Liver (tissue), 9 donors: ENCODE data around the gene KMT2D. TPM values are rescaled to one million over a fixed set of nuclear protein-coding genes. Genes with fewer than 3 reads are reported as not detected.

Experiments used
- DNase-seq: peaks from one replicate; pipeline ENCODE4 v3.0.0-alpha.2; 2017; ENCODE audit warnings: low spot score
- H3K27ac ChIP-seq, 2 donors: one replicate each; pipeline ENCODE4 v1.7.0; 2013; ENCODE audit warnings: inconsistent platforms in 2 of 2, low read length in 2 of 2, control low read depth in 1 of 2, low read depth in 1 of 2, mild to moderate bottlenecking in 1 of 2
- H3K27me3 ChIP-seq, 4 donors: one replicate each; pipeline versions ENCODE4 v1.6.1 to v1.7.0; 2013; ENCODE audit warnings: low read length in 3 of 4, inconsistent platforms in 1 of 4, mild to moderate bottlenecking in 1 of 4, moderate library complexity in 1 of 4; ENCODE audit not compliant: control insufficient read depth in 4 of 4, insufficient read depth in 4 of 4
- H3K36me3 ChIP-seq, 4 donors: one replicate each; pipeline versions ENCODE4 v1.6.1 to v1.7.0; 2013; ENCODE audit warnings: low read length in 3 of 4, mild to moderate bottlenecking in 3 of 4, low read depth in 1 of 4, moderate library complexity in 1 of 4; ENCODE audit not compliant: control insufficient read depth in 4 of 4, insufficient read depth in 3 of 4
- H3K4me1 ChIP-seq, 4 donors: one replicate each; pipeline versions ENCODE4 v1.6.1 to v1.7.0; 2013; ENCODE audit warnings: low read length in 3 of 4, mild to moderate bottlenecking in 3 of 4, moderate library complexity in 1 of 4; ENCODE audit not compliant: control insufficient read depth in 4 of 4, insufficient read depth in 4 of 4
- H3K4me3 ChIP-seq, 3 donors: one replicate each; pipeline versions ENCODE4 v1.6.1 to v1.7.0; 2013; ENCODE audit warnings: low read length in 3 of 3, control low read depth in 1 of 3, low read depth in 1 of 3, mild to moderate bottlenecking in 1 of 3
- H3K9ac ChIP-seq, 2 donors: one replicate each; pipeline ENCODE4 v1.7.0; 2013; ENCODE audit warnings: low read length in 2 of 2, mild to moderate bottlenecking in 2 of 2, moderate library complexity in 2 of 2, control low read depth in 1 of 2, low read depth in 1 of 2
- H3K9me3 ChIP-seq, 4 donors: one replicate each; pipeline versions ENCODE4 v1.6.1 to v1.7.0; 2013; ENCODE audit warnings: low read length in 3 of 4; ENCODE audit not compliant: control insufficient read depth in 4 of 4
- CTCF ChIP-seq: fragments of 150-350 bp; IDR thresholded peaks from 2 replicates; pipeline ENCODE4 v1.5.1; 2017; ENCODE audit warnings: improper control_type of control experiment, low read depth, low read length; ENCODE audit not compliant: missing input control
- EGR1 ChIP-seq, 2 donors: IDR thresholded peaks; 2 replicates each; pipeline ENCODE4 v1.6.1; 2016 to 2018; ENCODE audit warnings: antibody characterized with exemption in 2 of 2, low read depth in 2 of 2
- FOXA1 ChIP-seq: IDR thresholded peaks from 2 replicates; pipeline ENCODE4 v1.6.1; 2016; ENCODE audit warnings: antibody characterized with exemption
- FOXA2 ChIP-seq: IDR thresholded peaks from 2 replicates; pipeline ENCODE4 v1.6.1; 2016; ENCODE audit warnings: antibody characterized with exemption
- GABPA ChIP-seq, 2 donors: IDR thresholded peaks in 1 of 2; conservative IDR thresholded peaks in 1 of 2; 2 replicates each; pipeline ENCODE4 v1.6.1; 2016; ENCODE audit warnings: antibody characterized with exemption in 2 of 2, mild to moderate bottlenecking in 1 of 2, moderate library complexity in 1 of 2
- HNF4A ChIP-seq, 2 donors: conservative IDR thresholded peaks; 2 replicates each; pipeline ENCODE4 v1.6.1; 2016; ENCODE audit warnings: antibody characterized with exemption in 2 of 2, mild to moderate bottlenecking in 2 of 2
- HNF4G ChIP-seq: IDR thresholded peaks from 2 replicates; pipeline ENCODE4 v1.6.1; 2016; ENCODE audit warnings: antibody characterized with exemption
- JUND ChIP-seq, 2 donors: IDR thresholded peaks; 2 replicates each; pipeline ENCODE4 v1.6.1; 2016; ENCODE audit warnings: antibody characterized with exemption in 2 of 2
- MAX ChIP-seq: IDR thresholded peaks from 2 replicates; pipeline ENCODE4 v1.6.1; 2016; ENCODE audit warnings: antibody characterized with exemption
- NR2F2 ChIP-seq: IDR thresholded peaks from 2 replicates; pipeline ENCODE4 v1.6.1; 2016; ENCODE audit warnings: antibody characterized with exemption
- RAD21 ChIP-seq, 2 donors: IDR thresholded peaks; 2 replicates each; pipeline ENCODE4 v1.6.1; 2016; ENCODE audit warnings: antibody characterized with exemption in 2 of 2, mild to moderate bottlenecking in 2 of 2
- REST ChIP-seq: IDR thresholded peaks from 2 replicates; pipeline ENCODE4 v1.6.1; 2016; ENCODE audit warnings: antibody characterized with exemption, mild to moderate bottlenecking
- RXRA ChIP-seq, 2 donors: IDR thresholded peaks; 2 replicates each; pipeline ENCODE4 v1.6.1; 2017 to 2018; ENCODE audit warnings: antibody characterized with exemption in 2 of 2, mild to moderate bottlenecking in 1 of 2
- SP1 ChIP-seq: IDR thresholded peaks from 2 replicates; pipeline ENCODE4 v1.6.1; 2018; ENCODE audit warnings: antibody characterized with exemption, mild to moderate bottlenecking
- TAF1 ChIP-seq: conservative IDR thresholded peaks from 2 replicates; pipeline ENCODE4 v1.6.1; 2016; ENCODE audit warnings: antibody characterized with exemption, mild to moderate bottlenecking
- YY1 ChIP-seq: IDR thresholded peaks from 2 replicates; pipeline ENCODE4 v1.6.1; 2016; ENCODE audit warnings: antibody characterized with exemption, mild to moderate bottlenecking
- WGBS: extraction: QIAGEN DNeasy Blood & Tissue Kit; methylation state at CpG from one replicate; pipeline ENCODE4 v1.1.7; 2013; 5-methylcytosine and 5-hydroxymethylcytosine counted together
- polyA plus RNA-seq, 2 donors: library from polyadenylated mRNA; stranded (reverse) in 1 of 2; unstranded in 1 of 2; fragments of 200-250 nt in 1 of 2; fragments of >200 nt in 1 of 2; fragmentation: Nextera tagmentation in 1 of 2; extraction: Ambion mirVana in 1 of 2; gene quantifications; one replicate each; pipeline versions ENCODE4 v1.2.1 to v1.2.3, GENCODE V29; 2013 to 2015
- total RNA-seq, 2 donors: library from RNA; depleted of rRNA; stranded (reverse); fragments of >200 nt; gene quantifications; one replicate each; pipeline ENCODE4 v1.2.3, GENCODE V29; 2014
- TF ChIP-seq, protein P1 (sequence below): IDR thresholded peaks from 2 replicates; pipeline ENCODE4 v1.6.1; 2016; ENCODE audit warnings: antibody characterized with exemption
- TF ChIP-seq, protein P2 (sequence below): IDR thresholded peaks from 2 replicates; pipeline ENCODE4 v1.6.1; 2016; ENCODE audit warnings: antibody characterized with exemption
- donor health status: healthy.
- donor health status: healthy.
- donor health status: healthy.
- donor health status: healthy.
- donor health status: healthy.

KMT2D gene
- total and polyA plus RNA-seq, 4 donors: 4.5 to 53.8 (median 25.0) TPM

- Histone ChIP-seq H3K4me1 (no peaks in the 10 kb centered on the region), H3K27me3 (no peaks in the 10 kb centered on the region), H3K36me3 (peaks cover 21 to 92% (median 57%) of the 10 kb centered on the region in 4 donors), H3K27ac (no peak overlapping the region), H3K9me3 (no peaks in the 10 kb centered on the region), H3K9ac (no peak overlapping the region), H3K4me3 (no peak overlapping the region)
- WGBS: 94% methylated on average over 9 of the region's 9 CpGs
- DNase-seq: no peak
- TF ChIP-seq NR2F2 (no peak), EGR1 (IDR thresholded peaks at IDR 0.05; ENCODE audit: low read depth in 2 of 2) (no peak), JUND (IDR thresholded peaks at IDR 0.05) (no peak), YY1 (no peak), FOXA1 (no peak), RAD21 (IDR thresholded peaks at IDR 0.05) (no peak), REST (no peak), RXRA (IDR thresholded peaks at IDR 0.05) (no peak), FOXA2 (no peak), CTCF (no peak), GABPA (IDR thresholded peaks at IDR 0.05 in 1 of 2, conservative IDR thresholded peaks at IDR 0.05 in 1 of 2) (no peak), SP1 (no peak), HNF4G (no peak), HNF4A (conservative IDR thresholded peaks at IDR 0.05) (no peak), TAF1 (no peak), MAX (no peak)
- TF ChIP-seq, protein P1, sequence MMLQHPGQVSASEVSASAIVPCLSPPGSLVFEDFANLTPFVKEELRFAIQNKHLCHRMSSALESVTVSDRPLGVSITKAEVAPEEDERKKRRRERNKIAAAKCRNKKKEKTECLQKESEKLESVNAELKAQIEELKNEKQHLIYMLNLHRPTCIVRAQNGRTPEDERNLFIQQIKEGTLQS: no peak
- TF ChIP-seq, protein P2, sequence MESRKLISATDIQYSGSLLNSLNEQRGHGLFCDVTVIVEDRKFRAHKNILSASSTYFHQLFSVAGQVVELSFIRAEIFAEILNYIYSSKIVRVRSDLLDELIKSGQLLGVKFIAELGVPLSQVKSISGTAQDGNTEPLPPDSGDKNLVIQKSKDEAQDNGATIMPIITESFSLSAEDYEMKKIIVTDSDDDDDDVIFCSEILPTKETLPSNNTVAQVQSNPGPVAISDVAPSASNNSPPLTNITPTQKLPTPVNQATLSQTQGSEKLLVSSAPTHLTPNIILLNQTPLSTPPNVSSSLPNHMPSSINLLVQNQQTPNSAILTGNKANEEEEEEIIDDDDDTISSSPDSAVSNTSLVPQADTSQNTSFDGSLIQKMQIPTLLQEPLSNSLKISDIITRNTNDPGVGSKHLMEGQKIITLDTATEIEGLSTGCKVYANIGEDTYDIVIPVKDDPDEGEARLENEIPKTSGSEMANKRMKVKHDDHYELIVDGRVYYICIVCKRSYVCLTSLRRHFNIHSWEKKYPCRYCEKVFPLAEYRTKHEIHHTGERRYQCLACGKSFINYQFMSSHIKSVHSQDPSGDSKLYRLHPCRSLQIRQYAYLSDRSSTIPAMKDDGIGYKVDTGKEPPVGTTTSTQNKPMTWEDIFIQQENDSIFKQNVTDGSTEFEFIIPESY: no peak
These were observed 23.3 kb downstream of the KMT2D start for GRCh38 chr12:49037111-49037946.
